WTC11 (cell line): ENCODE measurements around the gene TNXB. TPM values are rescaled to one million over a fixed set of nuclear protein-coding genes. Genes with fewer than 3 reads are reported as not detected.
A peak's percentile ranks its signal among the peaks of the same experiment; 100 is the strongest.

Experiments
- ATAC-seq: fragments of 200-7000 bp; cut with Tn5 transposase; 2 replicates; pipeline ENCODE4 v1.10.0; 2021; ENCODE audit warnings: mild to moderate bottlenecking, moderate library complexity
- CTCF ChIA-PET: fragments of 300-600 bp; sonication (Branson Sonifier 250); formaldehyde crosslinking; loops from one replicate; lab custom pipeline; 2021; ENCODE audit warnings: antibody characterized with exemption; lab: Charles Lee
- POLR2A ChIA-PET: fragments of 350-600 bp; sonication (Branson Sonifier 250); formaldehyde crosslinking; loops from one replicate; lab custom pipeline; 2021; ENCODE audit warnings: antibody characterized with exemption; lab: Charles Lee
- DNase-seq: peaks from one replicate; pipeline ENCODE4 v3.0.0; 2021; ENCODE audit warnings: low spot score
- H3K27ac Mint-ChIP-seq: 2 replicates; pipeline ENCODE4 v1.8.0; 2021; ENCODE audit warnings: mixed read lengths
- H3K27me3 Mint-ChIP-seq: 2 replicates; pipeline ENCODE4 v1.8.0; 2021; ENCODE audit warnings: low read depth, mild to moderate bottlenecking, moderate library complexity, mixed read lengths
- H3K36me3 Mint-ChIP-seq: 2 replicates; pipeline ENCODE4 v1.8.0; 2021; ENCODE audit warnings: mixed read lengths
- H3K4me1 Mint-ChIP-seq: 2 replicates; pipeline ENCODE4 v1.8.0; 2022; ENCODE audit warnings: mixed read lengths
- H3K4me3 Mint-ChIP-seq: 2 replicates; pipeline ENCODE4 v1.8.0; 2021; ENCODE audit warnings: mild to moderate bottlenecking, moderate library complexity, mixed read lengths
- H3K9me3 Mint-ChIP-seq: 2 replicates; pipeline ENCODE4 v1.8.0; 2021; ENCODE audit warnings: mixed read lengths
- ATF1 ChIP-seq: sonication (generic); formaldehyde crosslinking; IDR thresholded peaks from 2 replicates; pipeline ENCODE4 v1.8.1; 2023; ENCODE audit warnings: mild to moderate bottlenecking, moderate library complexity, missing genetic modification reagents
- CBFB ChIP-seq: sonication (generic); formaldehyde crosslinking; IDR thresholded peaks from 2 replicates; pipeline ENCODE4 v1.8.1; 2022; ENCODE audit warnings: mild to moderate bottlenecking, low read depth, missing genetic modification reagents
- ESRRA ChIP-seq: sonication (generic); formaldehyde crosslinking; IDR thresholded peaks from 2 replicates; pipeline ENCODE4 v1.8.1; 2022; ENCODE audit warnings: mild to moderate bottlenecking, missing genetic modification reagents, borderline replicate concordance
- ETV6 ChIP-seq: sonication (generic); formaldehyde crosslinking; IDR thresholded peaks from 2 replicates; pipeline ENCODE4 v1.8.1; 2022; ENCODE audit warnings: mild to moderate bottlenecking, missing genetic modification reagents
- FOXK1 ChIP-seq: sonication (generic); formaldehyde crosslinking; IDR thresholded peaks from 2 replicates; pipeline ENCODE4 v1.8.0; 2022; ENCODE audit warnings: mild to moderate bottlenecking, moderate library complexity, missing genetic modification reagents
- MYBL2 ChIP-seq: sonication (generic); formaldehyde crosslinking; IDR thresholded peaks from 2 replicates; pipeline ENCODE4 v1.8.1; 2023; ENCODE audit warnings: mild to moderate bottlenecking, moderate library complexity, missing genetic modification reagents
- NFATC4 ChIP-seq: fragments of 250-450 bp; sonication (Bioruptor Pico); IDR thresholded peaks from 2 replicates; pipeline ENCODE4 v1.9.0; 2021; ENCODE audit warnings: mild to moderate bottlenecking
- NFE2L1 ChIP-seq: sonication (generic); formaldehyde crosslinking; IDR thresholded peaks from 2 replicates; pipeline ENCODE4 v1.8.1; 2023; ENCODE audit warnings: missing genetic modification reagents
- NFYB ChIP-seq: sonication (generic); formaldehyde crosslinking; conservative IDR thresholded peaks from 2 replicates; pipeline ENCODE4 v1.8.0; 2022; ENCODE audit warnings: low read depth, missing genetic modification reagents
- SP1 ChIP-seq: sonication (generic); formaldehyde crosslinking; conservative IDR thresholded peaks from 2 replicates; pipeline ENCODE4 v1.8.1; 2022; ENCODE audit warnings: missing genetic modification reagents
- ZNF317 ChIP-seq: sonication (generic); formaldehyde crosslinking; IDR thresholded peaks from 2 replicates; pipeline ENCODE4 v1.8.1; 2023; ENCODE audit warnings: low read depth, mild to moderate bottlenecking, moderate library complexity, missing genetic modification reagents, borderline replicate concordance
- total RNA-seq: library from RNA; stranded (reverse); gene quantifications from 3 replicates; pipeline ENCODE4 v1.2.3, GENCODE V29; 2021
- TF ChIP-seq, protein P1 (sequence below): sonication (generic); formaldehyde crosslinking; IDR thresholded peaks from 2 replicates; pipeline ENCODE4 v1.8.0; 2022; ENCODE audit warnings: mild to moderate bottlenecking, missing genetic modification reagents
- TF ChIP-seq, protein P2 (sequence below): sonication (generic); formaldehyde crosslinking; IDR thresholded peaks from 2 replicates; pipeline ENCODE4 v1.8.0; 2022; ENCODE audit warnings: missing genetic modification reagents
- TF ChIP-seq, protein P3 (sequence below): fragments of 250-450 bp; sonication (Bioruptor Pico); IDR thresholded peaks from 2 replicates; pipeline ENCODE4 v1.9.0; 2021; ENCODE audit warnings: moderate library complexity, mild to moderate bottlenecking, inconsistent platforms, borderline replicate concordance
- TF ChIP-seq, protein P4 (sequence below): sonication (generic); formaldehyde crosslinking; IDR thresholded peaks from 2 replicates; pipeline ENCODE4 v1.8.1; 2022; ENCODE audit warnings: mild to moderate bottlenecking, moderate library complexity, missing genetic modification reagents
- TF ChIP-seq, protein P5 (sequence below): sonication (generic); formaldehyde crosslinking; IDR thresholded peaks from 2 replicates; pipeline ENCODE4 v1.8.1; 2023; ENCODE audit warnings: mild to moderate bottlenecking, missing genetic modification reagents, moderate library complexity
- TF ChIP-seq, protein P6 (sequence below): sonication (generic); formaldehyde crosslinking; IDR thresholded peaks from 2 replicates; pipeline ENCODE4 v1.8.1; 2023; ENCODE audit warnings: mild to moderate bottlenecking, missing genetic modification reagents, borderline replicate concordance

TNXB gene
- total RNA-seq, 1 experiment from 2014 or later: 6.4 TPM

DNA sequence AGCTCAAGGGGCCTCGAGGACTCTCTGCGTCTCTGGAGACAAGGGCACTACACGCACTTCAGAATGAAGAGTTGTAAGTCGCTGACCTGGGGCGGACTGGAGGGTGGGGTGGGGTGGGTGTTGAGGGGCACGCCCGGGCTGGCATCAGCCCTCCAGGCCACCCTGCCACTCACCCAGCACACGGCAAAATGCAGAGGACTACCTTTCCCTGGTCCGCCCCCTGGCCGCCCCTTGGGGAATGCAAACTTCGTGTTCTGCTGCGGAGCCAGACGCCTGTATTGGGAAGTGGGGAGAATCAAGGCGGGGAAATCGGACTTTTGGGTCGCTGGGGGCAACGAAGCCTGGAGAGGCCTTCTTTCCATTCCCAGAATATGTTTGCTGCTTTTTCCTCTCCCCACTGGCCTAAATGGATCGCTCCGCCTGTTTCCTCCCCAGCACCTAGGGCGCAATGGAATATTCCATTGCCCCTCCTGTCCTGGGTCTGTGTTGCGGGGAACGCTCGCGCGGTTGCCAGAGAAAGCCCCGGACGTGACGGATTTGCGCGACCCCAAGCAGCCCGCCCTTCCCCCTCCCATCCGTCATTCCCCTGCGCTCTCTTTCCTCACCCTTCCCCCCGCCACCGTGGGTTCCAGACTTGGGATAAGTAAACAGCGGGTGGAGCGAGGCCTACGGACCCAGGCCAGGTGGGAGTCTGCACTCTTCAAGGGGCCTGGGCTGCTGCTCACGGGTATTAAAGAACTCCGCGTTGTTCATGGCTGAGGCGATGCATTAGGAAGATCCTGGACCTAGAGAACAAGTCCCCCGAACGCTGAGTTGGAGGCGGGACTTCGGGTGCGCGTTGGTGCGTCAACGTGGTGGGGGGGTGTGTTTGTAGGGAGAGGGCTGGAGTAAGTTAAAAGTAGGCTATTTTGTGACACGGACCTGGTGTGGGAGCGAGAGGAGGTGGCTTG is 44.7 kb upstream of the TNXB start, which contains the start of gene PPT2 (continued):
- TF ChIP-seq, protein P1, sequence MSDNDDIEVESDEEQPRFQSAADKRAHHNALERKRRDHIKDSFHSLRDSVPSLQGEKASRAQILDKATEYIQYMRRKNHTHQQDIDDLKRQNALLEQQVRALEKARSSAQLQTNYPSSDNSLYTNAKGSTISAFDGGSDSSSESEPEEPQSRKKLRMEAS: peak; percentile 64
- TF ChIP-seq SP1 (CRISPR knock-in tag): 0 out of 2 replicates have a peak, but pooled peaks have one; percentile 39
- TF ChIP-seq, all 79 proteins: peak for 8

DNA sequence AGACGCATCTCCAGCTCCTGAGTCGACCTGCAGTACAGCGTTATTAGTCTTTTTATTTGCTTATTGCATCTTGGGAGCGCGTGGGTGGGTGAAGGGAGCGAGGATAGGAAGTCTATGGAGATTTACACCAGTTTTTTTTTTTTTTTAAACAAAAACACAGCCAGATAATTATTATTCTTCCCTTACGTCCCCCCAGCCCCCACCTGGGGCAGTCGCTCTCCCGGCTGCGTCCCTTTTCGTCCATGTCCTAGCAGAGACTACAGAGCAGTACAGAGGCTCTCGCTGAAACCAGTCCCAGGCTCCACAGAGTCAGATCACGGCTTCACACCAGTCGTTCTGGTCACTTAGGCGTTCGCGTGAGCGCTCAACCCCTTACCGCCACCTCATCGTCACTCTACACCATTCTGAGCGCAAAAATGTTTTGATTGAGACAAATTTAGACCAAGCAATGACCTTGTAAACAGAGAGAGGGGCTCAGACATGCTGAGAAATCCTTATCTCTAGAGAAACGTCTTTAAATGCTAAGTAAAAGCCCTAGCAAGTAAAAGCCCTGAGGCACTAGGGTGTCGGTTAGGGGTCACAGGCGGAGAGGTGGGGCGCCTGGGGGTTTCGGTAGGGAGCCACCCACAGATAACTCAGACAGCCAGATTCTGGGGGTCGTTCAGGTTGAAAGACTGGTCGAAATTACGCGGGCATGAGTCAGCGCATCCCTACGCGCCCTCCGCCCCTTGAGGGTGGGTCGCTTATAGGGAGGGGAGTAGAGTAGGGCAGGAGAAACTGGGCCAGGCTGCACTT is 43.8 kb upstream of the TNXB start:
- Mint-ChIP-seq H3K9me3 (no peaks in the 10 kb centered on the region), H3K4me1 (peaks cover 40% of the 10 kb centered on the region), H3K36me3 (peaks cover 19% of the 10 kb centered on the region), H3K27me3 (peaks cover 45% of the 10 kb centered on the region), H3K4me3 (peak overlapping the region; percentile 100), H3K27ac (peak overlapping the region; percentile 84)
- POLR2A ChIA-PET: interaction anchor here (0.6 to 1.8 kb wide), 4 partner anchors 24 to 290 kb away, joined by 4 to 7 read pairs (median 4); partner anchors contain the start of gene ATF6B
- CTCF ChIA-PET: interaction anchor here (0.5 to 3.3 kb wide), 16 partner anchors 7 to 651 kb away, joined by 3 to 20 read pairs (median 4); partner anchors contain the start of genes ATF6B, GPSM3 and PBX2
- peak; percentile 21 for ATAC-seq
- peak; percentile 55; the same call in 1 of the 2 replicates for TF ChIP-seq NFE2L1 (CRISPR knock-in tag)
- TF ChIP-seq, protein P2, sequence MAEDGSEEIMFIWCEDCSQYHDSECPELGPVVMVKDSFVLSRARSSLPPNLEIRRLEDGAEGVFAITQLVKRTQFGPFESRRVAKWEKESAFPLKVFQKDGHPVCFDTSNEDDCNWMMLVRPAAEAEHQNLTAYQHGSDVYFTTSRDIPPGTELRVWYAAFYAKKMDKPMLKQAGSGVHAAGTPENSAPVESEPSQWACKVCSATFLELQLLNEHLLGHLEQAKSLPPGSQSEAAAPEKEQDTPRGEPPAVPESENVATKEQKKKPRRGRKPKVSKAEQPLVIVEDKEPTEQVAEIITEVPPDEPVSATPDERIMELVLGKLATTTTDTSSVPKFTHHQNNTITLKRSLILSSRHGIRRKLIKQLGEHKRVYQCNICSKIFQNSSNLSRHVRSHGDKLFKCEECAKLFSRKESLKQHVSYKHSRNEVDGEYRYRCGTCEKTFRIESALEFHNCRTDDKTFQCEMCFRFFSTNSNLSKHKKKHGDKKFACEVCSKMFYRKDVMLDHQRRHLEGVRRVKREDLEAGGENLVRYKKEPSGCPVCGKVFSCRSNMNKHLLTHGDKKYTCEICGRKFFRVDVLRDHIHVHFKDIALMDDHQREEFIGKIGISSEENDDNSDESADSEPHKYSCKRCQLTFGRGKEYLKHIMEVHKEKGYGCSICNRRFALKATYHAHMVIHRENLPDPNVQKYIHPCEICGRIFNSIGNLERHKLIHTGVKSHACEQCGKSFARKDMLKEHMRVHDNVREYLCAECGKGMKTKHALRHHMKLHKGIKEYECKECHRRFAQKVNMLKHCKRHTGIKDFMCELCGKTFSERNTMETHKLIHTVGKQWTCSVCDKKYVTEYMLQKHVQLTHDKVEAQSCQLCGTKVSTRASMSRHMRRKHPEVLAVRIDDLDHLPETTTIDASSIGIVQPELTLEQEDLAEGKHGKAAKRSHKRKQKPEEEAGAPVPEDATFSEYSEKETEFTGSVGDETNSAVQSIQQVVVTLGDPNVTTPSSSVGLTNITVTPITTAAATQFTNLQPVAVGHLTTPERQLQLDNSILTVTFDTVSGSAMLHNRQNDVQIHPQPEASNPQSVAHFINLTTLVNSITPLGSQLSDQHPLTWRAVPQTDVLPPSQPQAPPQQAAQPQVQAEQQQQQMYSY (CRISPR knock-in tag): no peak
- TF ChIP-seq, protein P3, sequence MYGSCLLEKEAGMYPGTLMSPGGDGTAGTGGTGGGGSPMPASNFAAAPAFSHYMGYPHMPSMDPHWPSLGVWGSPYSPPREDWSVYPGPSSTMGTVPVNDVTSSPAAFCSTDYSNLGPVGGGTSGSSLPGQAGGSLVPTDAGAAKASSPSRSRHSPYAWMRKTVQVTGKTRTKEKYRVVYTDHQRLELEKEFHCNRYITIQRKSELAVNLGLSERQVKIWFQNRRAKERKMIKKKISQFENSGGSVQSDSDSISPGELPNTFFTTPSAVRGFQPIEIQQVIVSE (CRISPR knock-in tag): no peak
- no peak for TF ChIP-seq ATF1 (CRISPR knock-in tag)
- no peak for TF ChIP-seq ZNF317 (CRISPR knock-in tag)
- TF ChIP-seq ETV6 (CRISPR knock-in tag): no peak
- TF ChIP-seq, protein P4, sequence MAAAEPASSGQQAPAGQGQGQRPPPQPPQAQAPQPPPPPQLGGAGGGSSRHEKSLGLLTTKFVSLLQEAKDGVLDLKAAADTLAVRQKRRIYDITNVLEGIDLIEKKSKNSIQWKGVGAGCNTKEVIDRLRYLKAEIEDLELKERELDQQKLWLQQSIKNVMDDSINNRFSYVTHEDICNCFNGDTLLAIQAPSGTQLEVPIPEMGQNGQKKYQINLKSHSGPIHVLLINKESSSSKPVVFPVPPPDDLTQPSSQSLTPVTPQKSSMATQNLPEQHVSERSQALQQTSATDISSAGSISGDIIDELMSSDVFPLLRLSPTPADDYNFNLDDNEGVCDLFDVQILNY: no peak
- TF ChIP-seq, all 79 proteins: peak for 1
- peak; percentile 58 for DNase-seq

DNA sequence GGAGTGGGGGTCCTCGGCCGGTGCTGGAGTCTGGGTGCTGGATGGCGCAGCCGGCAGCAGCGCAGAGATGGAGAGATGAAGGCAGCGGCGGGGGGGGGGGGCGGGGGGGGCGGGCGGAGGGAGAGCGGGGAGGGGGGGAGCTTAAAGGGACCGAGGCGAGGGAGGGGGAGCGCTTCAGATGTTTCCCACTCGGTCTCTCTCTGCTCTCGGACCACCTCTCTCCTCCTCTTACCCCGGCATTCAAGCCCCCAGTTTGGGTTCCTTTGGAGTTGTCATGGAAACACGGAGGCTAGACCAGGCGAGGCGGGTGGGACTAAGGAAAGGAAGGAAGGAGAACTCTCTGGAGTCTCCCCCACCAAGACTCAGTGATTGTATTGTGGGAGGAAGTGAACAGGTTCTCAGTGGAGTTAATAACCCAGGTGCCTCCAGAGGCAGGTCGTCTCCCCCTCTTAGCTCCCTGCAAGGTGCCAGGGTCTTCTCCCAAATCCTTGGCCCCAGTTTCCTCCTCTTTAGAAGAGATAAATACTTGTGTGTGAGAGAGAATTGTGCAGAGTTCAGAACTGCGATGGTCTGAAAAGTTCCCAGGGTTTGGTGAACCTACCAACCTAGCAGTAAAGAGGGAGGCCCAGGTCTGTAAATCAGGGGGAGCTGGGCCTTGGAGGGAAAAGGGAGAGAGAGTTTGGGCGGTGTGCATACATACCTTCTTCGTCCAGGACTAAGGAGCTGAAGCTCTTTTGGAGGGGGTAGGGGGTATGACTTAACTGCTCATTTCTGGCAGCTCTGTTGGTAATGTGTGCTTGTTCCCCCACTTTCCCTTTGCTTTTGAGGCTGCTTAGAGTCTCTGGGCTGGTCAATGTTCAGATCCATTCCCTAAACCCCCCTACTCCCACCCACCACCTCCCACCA is 43.0 kb upstream of the TNXB start, which contains the start of gene PRRT1:
Gene PRRT1, minus strand, starts transcription at position 77 of the 906 bp plus-strand sequence. CDS start 112 bp downstream, outside the sequence.
- H3K27me3 Mint-ChIP-seq: peaks cover 54% of the 10 kb centered on the region
- POLR2A ChIA-PET: interaction anchor here (0.6 to 1.8 kb wide), 4 partner anchors 24 to 289 kb away, joined by 4 to 7 read pairs (median 5); partner anchors contain the start of gene ATF6B
- no peak for TF ChIP-seq ESRRA (CRISPR knock-in tag)
- TF ChIP-seq FOXK1 (CRISPR knock-in tag): no peak
- TF ChIP-seq, protein P5, sequence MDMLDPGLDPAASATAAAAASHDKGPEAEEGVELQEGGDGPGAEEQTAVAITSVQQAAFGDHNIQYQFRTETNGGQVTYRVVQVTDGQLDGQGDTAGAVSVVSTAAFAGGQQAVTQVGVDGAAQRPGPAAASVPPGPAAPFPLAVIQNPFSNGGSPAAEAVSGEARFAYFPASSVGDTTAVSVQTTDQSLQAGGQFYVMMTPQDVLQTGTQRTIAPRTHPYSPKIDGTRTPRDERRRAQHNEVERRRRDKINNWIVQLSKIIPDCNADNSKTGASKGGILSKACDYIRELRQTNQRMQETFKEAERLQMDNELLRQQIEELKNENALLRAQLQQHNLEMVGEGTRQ (CRISPR knock-in tag): no peak
- TF ChIP-seq NFYB (CRISPR knock-in tag): no peak
- TF ChIP-seq NFATC4: no peak
- TF ChIP-seq CBFB: no peak
- no peak for TF ChIP-seq MYBL2 (CRISPR knock-in tag)
- TF ChIP-seq, protein P6, sequence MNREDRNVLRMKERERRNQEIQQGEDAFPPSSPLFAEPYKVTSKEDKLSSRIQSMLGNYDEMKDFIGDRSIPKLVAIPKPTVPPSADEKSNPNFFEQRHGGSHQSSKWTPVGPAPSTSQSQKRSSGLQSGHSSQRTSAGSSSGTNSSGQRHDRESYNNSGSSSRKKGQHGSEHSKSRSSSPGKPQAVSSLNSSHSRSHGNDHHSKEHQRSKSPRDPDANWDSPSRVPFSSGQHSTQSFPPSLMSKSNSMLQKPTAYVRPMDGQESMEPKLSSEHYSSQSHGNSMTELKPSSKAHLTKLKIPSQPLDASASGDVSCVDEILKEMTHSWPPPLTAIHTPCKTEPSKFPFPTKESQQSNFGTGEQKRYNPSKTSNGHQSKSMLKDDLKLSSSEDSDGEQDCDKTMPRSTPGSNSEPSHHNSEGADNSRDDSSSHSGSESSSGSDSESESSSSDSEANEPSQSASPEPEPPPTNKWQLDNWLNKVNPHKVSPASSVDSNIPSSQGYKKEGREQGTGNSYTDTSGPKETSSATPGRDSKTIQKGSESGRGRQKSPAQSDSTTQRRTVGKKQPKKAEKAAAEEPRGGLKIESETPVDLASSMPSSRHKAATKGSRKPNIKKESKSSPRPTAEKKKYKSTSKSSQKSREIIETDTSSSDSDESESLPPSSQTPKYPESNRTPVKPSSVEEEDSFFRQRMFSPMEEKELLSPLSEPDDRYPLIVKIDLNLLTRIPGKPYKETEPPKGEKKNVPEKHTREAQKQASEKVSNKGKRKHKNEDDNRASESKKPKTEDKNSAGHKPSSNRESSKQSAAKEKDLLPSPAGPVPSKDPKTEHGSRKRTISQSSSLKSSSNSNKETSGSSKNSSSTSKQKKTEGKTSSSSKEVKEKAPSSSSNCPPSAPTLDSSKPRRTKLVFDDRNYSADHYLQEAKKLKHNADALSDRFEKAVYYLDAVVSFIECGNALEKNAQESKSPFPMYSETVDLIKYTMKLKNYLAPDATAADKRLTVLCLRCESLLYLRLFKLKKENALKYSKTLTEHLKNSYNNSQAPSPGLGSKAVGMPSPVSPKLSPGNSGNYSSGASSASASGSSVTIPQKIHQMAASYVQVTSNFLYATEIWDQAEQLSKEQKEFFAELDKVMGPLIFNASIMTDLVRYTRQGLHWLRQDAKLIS (CRISPR knock-in tag): no peak

More for the DNA sequence above, 43.0 kb upstream of the TNXB start, which contains the start of gene PRRT1:
- CTCF ChIA-PET: interaction anchor here (0.5 to 3.3 kb wide), 9 partner anchors 13 to 44 kb away, joined by 3 to 20 read pairs (median 8); partner anchors contain the start of genes ATF6B, FKBPL and PBX2
- Mint-ChIP-seq H3K36me3 (peaks cover 11% of the 10 kb centered on the region; the same call in 1 of the 2 replicates), H3K9me3 (no peaks in the 10 kb centered on the region), H3K4me1 (peaks cover 45% of the 10 kb centered on the region), H3K27ac (no peak within 1 kb of the TSS), H3K4me3 (peak within 1 kb of the TSS; percentile 100)
- no peak for ATAC-seq
- DNase-seq: no peak
